Tibial artery (tissue), 4 donors: Measurements from ENCODE around the gene SKAP1.

Experiments
- DNase-seq, 2 donors: peaks; one replicate each; pipeline ENCODE4 v3.0.0-alpha.2; 2019
- H3K27ac ChIP-seq, 2 donors: fragments of 200-600 bp; sonication (generic) in 1 of 2; 1 replicate in 1 of 2; 2 replicates in 1 of 2; pipeline ENCODE4 v1.5.1; 2018 to 2019; ENCODE audit warnings: mild to moderate bottlenecking in 1 of 2
- H3K27me3 ChIP-seq, 2 donors: fragments of 200-600 bp; sonication (generic) in 1 of 2; one replicate each; pipeline versions ENCODE4 v1.5.1 to v1.6.0; 2016 to 2019
- H3K36me3 ChIP-seq, 3 donors: fragments of 200-600 bp; sonication (generic) in 2 of 3; one replicate each; pipeline ENCODE4 v1.5.1; 2016 to 2019; ENCODE audit warnings: mild to moderate bottlenecking in 2 of 3
- H3K4me1 ChIP-seq, 4 donors: fragments of 200-600 bp; sonication (generic) in 2 of 4; 1 replicate in 3 of 4; 2 replicates in 1 of 4; pipeline ENCODE4 v1.5.1; 2016 to 2019
- H3K4me3 ChIP-seq, 2 donors: fragments of 200-600 bp; sonication (generic) in 1 of 2; 1 replicate in 1 of 2; 2 replicates in 1 of 2; pipeline ENCODE4 v1.5.1; 2018 to 2019; ENCODE audit warnings: mild to moderate bottlenecking in 2 of 2
- H3K9me3 ChIP-seq, 3 donors: fragments of 200-600 bp; sonication (generic) in 1 of 3; one replicate each; pipeline ENCODE4 v1.5.1; 2016 to 2019
- intact Hi-C: fragments of 100-400 bp; cut with DNase I; formaldehyde crosslinking; loops from one replicate; pipeline ENCODE4 v1.15.0; 2023; ENCODE audit warnings: low total_unique reads
- TF ChIP-seq, protein P1 (sequence below), 2 experiments: fragments of 200-600 bp in 1 of 2; fragments of 450-650 bp in 1 of 2; IDR thresholded peaks; one replicate each; pipeline ENCODE4 v1.5.1; 2017 to 2019; ENCODE audit warnings: antibody characterized with exemption in 2 of 2, mild to moderate bottlenecking in 1 of 2, moderate library complexity in 1 of 2

The SKAP1 gene

DNA sequence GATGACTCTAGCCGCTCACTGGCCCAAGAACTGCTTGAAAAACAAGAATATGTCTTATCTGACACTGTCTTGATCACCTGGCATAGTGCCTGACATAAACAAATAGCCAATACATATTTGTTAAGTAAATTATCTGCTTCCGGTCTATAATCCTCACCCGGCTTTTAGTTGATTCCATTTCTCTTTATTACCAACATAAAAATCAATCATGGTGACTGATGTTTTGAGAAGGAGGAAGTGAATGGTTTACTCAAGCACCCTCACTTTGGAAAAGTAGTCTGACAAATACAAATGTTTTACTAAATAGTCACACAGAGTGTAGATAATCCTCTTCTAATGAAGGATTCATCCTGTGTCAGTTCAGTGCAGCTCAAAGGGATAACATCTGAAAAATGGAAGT lies 47.0 kb downstream of the SKAP1 start:
- TF ChIP-seq, protein P1, sequence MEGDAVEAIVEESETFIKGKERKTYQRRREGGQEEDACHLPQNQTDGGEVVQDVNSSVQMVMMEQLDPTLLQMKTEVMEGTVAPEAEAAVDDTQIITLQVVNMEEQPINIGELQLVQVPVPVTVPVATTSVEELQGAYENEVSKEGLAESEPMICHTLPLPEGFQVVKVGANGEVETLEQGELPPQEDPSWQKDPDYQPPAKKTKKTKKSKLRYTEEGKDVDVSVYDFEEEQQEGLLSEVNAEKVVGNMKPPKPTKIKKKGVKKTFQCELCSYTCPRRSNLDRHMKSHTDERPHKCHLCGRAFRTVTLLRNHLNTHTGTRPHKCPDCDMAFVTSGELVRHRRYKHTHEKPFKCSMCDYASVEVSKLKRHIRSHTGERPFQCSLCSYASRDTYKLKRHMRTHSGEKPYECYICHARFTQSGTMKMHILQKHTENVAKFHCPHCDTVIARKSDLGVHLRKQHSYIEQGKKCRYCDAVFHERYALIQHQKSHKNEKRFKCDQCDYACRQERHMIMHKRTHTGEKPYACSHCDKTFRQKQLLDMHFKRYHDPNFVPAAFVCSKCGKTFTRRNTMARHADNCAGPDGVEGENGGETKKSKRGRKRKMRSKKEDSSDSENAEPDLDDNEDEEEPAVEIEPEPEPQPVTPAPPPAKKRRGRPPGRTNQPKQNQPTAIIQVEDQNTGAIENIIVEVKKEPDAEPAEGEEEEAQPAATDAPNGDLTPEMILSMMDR (IDR thresholded peaks at IDR 0.05): no peak
- Histone ChIP-seq H3K27me3 (peaks cover 0 to 54% of the 10 kb centered on the region in 2 donors), H3K4me3 (no peak overlapping the region), H3K9me3 (no peaks in the 10 kb centered on the region), H3K36me3 (no peaks in the 10 kb centered on the region), H3K27ac (no peak overlapping the region), H3K4me1 (no peaks in the 10 kb centered on the region)
- intact Hi-C loops: no loop called here
- no peak for DNase-seq

DNA sequence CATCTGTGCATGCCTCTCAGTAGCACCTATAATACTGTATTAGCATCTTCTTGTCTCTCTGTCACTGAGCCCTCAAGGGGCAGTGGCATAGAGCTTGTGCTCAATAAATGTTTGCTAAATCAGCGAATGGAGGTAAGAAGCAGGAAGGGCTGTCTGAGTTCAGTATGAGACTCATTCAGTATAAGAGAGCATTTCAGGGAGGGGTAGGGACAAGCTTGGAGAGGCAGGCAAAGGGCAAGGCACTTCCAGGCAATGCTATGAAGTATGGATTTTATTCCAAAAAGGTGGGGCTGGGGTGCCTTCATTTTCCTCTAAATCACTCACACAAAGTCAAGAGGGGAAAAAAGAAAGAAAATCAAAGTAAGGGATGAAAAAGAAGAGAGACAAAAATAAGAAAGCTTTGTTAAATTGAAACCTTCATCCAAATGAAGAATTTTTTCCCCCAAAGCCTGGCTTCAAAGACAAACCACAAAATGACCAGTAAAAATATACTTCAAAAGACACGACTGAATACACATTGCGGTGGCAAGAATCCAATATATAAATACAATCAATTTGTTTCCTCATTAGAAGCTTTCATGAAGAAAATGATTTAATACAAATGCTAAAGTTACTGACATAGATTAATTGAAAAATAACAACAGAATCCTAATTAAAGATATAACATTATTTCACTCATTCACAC lies 51.2 kb downstream of the SKAP1 start:
- peaks cover 0 to 53% of the 10 kb centered on the region in 2 donors for H3K27me3 ChIP-seq
- intact Hi-C loops: no loop called here

DNA sequence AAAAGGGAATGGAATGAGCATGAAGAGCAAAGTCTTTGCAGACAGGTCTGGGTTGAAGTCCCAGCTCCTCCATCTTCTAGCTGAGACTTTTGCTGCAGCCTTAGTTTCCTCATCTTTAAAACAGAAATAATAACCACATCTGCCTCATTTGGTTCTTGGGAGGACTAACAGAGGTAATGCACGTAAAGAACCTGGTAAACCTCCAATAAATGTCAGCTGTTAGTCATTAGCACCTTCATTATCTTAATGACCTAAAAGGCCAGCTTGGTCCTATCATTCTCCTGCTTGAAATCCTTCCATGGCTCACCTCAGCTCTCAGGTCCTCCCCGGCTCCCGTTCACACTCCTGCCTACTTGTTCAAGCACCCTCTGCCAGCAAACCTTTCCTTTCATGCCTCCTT lies 51.8 kb downstream of the SKAP1 start:
- Histone ChIP-seq H3K9me3 (no peaks in the 10 kb centered on the region), H3K4me3 (no peak overlapping the region), H3K36me3 (no peaks in the 10 kb centered on the region), H3K27me3 (peaks cover 0 to 57% of the 10 kb centered on the region in 2 donors), H3K27ac (no peak overlapping the region), H3K4me1 (no peaks in the 10 kb centered on the region)
- DNase-seq: no peak
- intact Hi-C loops: no loop called here
- TF ChIP-seq, protein P1 (IDR thresholded peaks at IDR 0.05): no peak

More for the DNA sequence above, 51.2 kb downstream of the SKAP1 start:
- TF ChIP-seq, protein P1 (IDR thresholded peaks at IDR 0.05): no peak
- Histone ChIP-seq H3K4me3 (no peak overlapping the region), H3K9me3 (no peaks in the 10 kb centered on the region), H3K4me1 (no peaks in the 10 kb centered on the region), H3K27ac (no peak overlapping the region), H3K36me3 (no peaks in the 10 kb centered on the region)
- no peak for DNase-seq

DNA sequence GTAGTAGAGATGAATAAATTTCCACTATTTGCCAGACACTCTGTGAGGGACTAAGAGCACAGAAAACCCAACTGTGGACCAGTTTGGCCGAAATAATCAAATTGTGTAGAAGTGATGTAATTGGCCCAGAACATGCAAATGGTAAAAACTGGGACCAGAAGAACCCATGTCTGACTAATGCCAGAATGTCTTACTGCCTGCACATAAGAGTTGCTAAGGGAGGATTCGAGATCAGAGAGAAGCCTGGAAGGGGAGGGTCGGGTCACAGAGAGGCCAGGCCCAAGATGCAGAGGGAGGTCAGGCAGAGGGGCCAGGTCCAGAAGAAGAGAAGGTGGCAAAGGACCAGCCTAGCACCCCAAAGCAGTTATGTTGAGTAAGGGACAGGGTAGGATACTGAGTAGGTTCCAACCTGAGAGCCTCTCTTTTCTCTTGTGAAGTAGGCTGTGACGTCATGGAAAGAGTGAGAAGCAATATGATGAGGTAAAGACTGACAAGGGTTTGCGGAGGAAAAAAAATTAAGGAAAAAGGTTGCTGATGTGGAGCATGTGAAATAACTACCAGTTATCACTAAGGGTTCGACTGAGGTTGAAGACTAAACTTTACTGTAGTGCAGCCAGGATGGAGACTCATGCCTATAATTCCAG lies 53.2 kb downstream of the SKAP1 start:
- Histone ChIP-seq H3K27me3 (peaks cover 0 to 58% of the 10 kb centered on the region in 2 donors), H3K27ac (no peak overlapping the region), H3K4me1 (no peaks in the 10 kb centered on the region), H3K9me3 (no peaks in the 10 kb centered on the region), H3K36me3 (no peaks in the 10 kb centered on the region), H3K4me3 (no peak overlapping the region)
- no peak for DNase-seq
- TF ChIP-seq, protein P1 (IDR thresholded peaks at IDR 0.05): no peak
- intact Hi-C loops: no loop called here

DNA sequence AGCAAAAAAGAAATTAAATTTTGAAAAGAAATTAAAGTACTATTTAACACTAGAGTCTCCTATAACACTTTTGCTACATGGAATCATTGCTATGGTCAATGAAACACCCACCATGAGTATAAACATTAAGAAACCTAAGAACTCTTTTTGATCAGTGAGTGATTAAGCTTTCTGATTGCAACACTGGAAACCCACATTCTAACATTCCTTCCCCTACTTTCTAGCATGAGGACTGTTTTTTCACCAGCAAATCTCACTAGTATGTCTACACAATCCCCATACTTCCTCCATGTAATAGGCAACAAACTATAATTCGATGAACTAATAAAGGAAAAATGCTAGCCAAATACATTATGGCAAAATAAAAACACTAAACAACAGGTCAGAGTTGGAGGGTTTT lies 54.7 kb downstream of the SKAP1 start:
- Histone ChIP-seq H3K27ac (no peak overlapping the region), H3K4me1 (no peaks in the 10 kb centered on the region), H3K9me3 (no peaks in the 10 kb centered on the region), H3K36me3 (no peaks in the 10 kb centered on the region), H3K4me3 (no peak overlapping the region), H3K27me3 (peaks cover 0 to 54% of the 10 kb centered on the region in 2 donors)
- no peak for DNase-seq
- intact Hi-C loops: no loop called here
- TF ChIP-seq, protein P1 (IDR thresholded peaks at IDR 0.05): no peak
